ENCODE measurements around the gene IER3.
A peak's percentile ranks its signal among the peaks of the same experiment; 100 is the strongest.

IER3 gene

GRCh38 chr6:30744054-30744805, at the start of gene IER3:
TSS of gene IER3 (minus strand) at chr6:30744547. CDS start at chr6:30744518, 29 bp downstream.
- peak; percentile 77 for FAIRE-seq
- peak; percentile 44 for DNase-seq (ENCODE audit: insufficient read length, low spot score)

GRCh38 chr6:30793521-30794194, 49.3 kb upstream of the IER3 start:
- FAIRE-seq (peak; percentile 77), DNase-seq (ENCODE audit: insufficient read length, low spot score) (peak; percentile 59)

- FAIRE-seq (no peak), DNase-seq (ENCODE audit: insufficient read length, low spot score) (no peak)
Measured at GRCh38 chr6:30792786-30793185, 48.4 kb upstream of the IER3 start.

GRCh38 chr6:30790724-30791383, 46.5 kb upstream of the IER3 start:
- no peak for DNase-seq (ENCODE audit: insufficient read length, low spot score)
- no peak for FAIRE-seq

GRCh38 chr6:30789606-30790005, 45.3 kb upstream of the IER3 start:
- FAIRE-seq (no peak), DNase-seq (ENCODE audit: insufficient read length, low spot score) (no peak)

GRCh38 chr6:30787954-30788353, 43.6 kb upstream of the IER3 start:
- no peak for DNase-seq (ENCODE audit: insufficient read length, low spot score)
- peak; percentile 45 for FAIRE-seq

GRCh38 chr6:30782425-30783014, 38.2 kb upstream of the IER3 start:
- no peak for DNase-seq (ENCODE audit: insufficient read length, low spot score)
- no peak for FAIRE-seq

DNA sequence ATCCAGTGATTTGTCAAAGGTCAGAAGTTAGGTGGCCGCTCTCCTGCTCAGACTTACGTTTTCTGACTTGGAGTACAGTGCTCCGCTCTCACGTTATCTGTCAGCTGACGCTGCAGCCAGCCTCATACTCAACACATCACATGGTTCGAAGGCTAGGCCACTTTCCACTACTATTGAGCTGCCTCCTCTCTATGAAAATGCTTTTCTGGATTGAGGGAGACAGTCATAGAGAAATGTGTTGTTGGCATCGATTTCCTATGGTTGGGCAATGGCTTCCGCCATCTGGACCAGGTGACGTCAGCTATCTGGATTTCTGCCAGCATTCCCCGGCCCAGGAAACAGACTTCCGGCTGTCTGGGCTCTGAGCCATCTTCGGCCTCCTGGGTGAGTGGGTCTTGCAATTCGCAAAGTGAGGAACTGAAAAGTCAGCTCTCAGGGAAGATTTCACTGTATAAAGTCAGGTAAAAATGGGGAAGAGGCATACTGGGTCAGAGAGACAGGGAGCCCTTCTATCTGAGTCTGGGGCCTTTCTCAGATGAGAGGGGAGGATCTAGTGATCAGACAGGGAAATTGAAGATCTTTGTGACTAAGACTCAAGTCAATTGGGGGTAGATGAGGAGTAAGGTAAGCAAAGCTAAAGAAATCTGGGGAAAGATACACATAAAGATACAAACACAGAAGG, 37.5 kb upstream of the IER3 start:
- DNase-seq (ENCODE audit: insufficient read length, low spot score) (no peak), FAIRE-seq (peak; percentile 72)

GRCh38 chr6:30781395-30781742, 37.0 kb upstream of the IER3 start:
- DNase-seq (ENCODE audit: insufficient read length, low spot score) (no peak), FAIRE-seq (no peak)

DNA sequence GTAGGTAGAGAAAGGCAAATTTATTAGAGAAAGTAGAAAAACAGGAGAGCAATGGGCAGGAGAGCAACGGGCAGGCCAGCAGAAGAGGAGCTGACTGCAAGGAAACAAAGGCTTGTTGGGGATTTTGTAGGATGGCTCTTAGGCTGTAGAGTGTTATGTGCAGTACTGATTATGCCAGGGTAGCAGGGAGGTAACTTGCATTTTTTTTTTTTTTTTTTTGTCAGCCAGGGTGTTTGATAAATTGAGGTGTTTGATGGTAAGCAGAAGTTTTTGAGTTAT, 36.2 kb upstream of the IER3 start:
- FAIRE-seq (no peak), DNase-seq (ENCODE audit: insufficient read length, low spot score) (no peak)

GRCh38 chr6:30779850-30780641, 35.7 kb upstream of the IER3 start:
- no peak for FAIRE-seq
- DNase-seq (ENCODE audit: insufficient read length, low spot score) = no peak

DNA sequence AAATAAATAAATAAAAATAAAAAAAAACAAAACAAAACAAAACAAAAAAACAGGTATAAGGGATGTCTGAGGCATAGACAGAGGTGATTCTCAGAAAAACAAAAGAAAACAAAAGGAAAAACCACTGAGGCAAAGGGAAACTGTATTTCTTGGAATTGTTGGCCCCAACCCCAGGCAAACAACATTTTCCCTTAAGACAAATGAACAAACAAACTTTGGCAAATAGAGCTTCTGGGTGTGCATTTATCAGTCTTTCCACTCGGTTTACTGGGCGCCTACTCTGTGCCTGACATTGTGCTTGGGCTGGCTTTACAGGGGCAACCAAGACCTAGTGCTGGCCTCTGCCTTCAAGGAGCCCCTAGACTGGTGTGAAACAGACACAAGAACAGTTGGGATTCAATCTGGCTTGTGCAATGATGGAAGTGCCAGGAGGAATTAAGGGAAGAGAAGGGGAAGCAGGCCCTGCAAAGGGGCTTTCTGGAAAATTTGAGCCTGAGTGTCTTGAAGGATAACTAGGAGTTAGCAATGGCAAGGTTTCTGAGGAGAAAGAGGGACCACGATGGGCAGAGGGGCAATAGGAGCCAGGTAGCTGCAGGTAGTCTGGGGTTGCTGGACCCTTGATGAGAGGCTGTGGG, 33.8 kb upstream of the IER3 start:
- FAIRE-seq (no peak), DNase-seq (ENCODE audit: insufficient read length, low spot score) (no peak)

GRCh38 chr6:30777155-30777485, 32.8 kb upstream of the IER3 start:
- DNase-seq (ENCODE audit: insufficient read length, low spot score) (no peak), FAIRE-seq (no peak)

- DNase-seq (ENCODE audit: insufficient read length, low spot score) = no peak
- no peak for FAIRE-seq
Measured at GRCh38 chr6:30776390-30777154, 32.2 kb upstream of the IER3 start.

- DNase-seq (ENCODE audit: insufficient read length, low spot score) = no peak
- no peak for FAIRE-seq
Measured at GRCh38 chr6:30775104-30775503, 30.8 kb upstream of the IER3 start.

DNA sequence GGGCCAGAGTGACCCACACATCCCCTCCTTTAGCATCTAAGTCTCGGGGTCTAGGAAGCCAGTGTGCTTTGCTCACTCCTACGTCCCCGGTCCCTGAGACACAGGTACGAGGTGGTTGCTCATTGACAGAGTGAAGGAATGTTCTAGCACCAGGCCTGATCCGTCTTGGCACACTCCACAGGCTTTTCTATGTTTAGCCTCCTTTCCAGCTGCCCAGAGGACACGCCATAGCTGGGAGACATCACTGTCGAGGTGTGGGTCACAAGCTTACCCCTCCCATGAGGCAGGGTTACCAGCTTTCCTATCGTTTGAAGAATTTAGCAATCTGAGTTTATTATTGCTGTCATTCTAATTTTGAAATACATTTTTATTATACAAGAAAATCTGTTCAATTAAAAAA, 30.4 kb upstream of the IER3 start:
- FAIRE-seq (no peak), DNase-seq (ENCODE audit: insufficient read length, low spot score) (no peak)

GRCh38 chr6:30770592-30770991, 26.2 kb upstream of the IER3 start:
- no peak for FAIRE-seq

GRCh38 chr6:30769853-30770524, 25.6 kb upstream of the IER3 start:
- DNase-seq (ENCODE audit: insufficient read length, low spot score) (no peak), FAIRE-seq (no peak)

More at GRCh38 chr6:30770592-30770991, 26.2 kb upstream of the IER3 start:
- no peak for DNase-seq (ENCODE audit: insufficient read length, low spot score)
